B cell (primary cell): ENCODE measurements around the gene EDC3.

ENCODE experiments used
- EZH2 ChIP-seq: IDR thresholded peaks from 2 replicates; pipeline ENCODE4 v1.6.1; 2012; ENCODE audit warnings: borderline replicate concordance, low read depth, mild to moderate bottlenecking, moderate library complexity, low read length; ENCODE audit not compliant: insufficient read depth, poor library complexity, severe bottlenecking
- TF ChIP-seq, protein P1 (sequence below): fragments of 200-600 bp; IDR thresholded peaks from one replicate; pipeline ENCODE4 v1.8.0; 2022; ENCODE audit warnings: antibody characterized with exemption, mild to moderate bottlenecking

DNA sequence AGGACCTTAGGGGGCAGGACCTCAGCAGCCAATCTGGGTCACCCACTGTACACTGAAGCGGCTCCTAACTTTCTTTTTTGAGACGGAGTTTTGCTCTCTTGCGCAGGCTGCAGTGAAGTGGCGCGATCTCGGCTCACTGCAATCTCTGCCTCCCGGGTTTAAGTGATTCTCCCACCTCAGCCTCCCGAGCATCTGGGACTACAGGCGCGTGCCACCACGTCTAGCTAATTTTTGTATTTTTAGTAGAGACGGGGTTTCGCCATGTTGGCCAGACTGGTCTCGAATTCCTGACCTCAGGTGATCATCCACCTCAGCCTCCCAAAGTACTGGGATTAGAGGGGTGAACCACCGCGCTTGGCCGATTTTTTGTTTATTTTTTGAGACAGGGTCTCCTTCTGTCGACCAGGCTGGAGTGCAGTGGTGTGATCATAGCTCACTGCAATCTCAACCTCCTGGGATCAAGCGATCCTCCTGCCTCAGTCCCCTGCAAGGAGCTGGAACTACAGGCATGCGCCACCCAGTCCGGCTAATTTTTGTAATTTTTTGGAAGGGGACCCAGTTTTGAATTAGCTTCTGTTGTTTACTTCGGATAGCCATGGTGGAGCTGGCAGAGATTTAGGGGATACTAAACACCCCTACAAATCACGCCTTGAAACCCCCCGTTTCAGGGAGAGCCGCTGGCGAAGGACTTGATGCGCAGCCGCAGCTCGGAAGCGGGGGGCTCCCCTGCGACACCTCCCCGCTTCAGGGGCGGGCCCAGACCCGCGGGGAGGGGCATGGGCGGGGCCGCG lies 81.7 kb downstream of the EDC3 start:
- TF ChIP-seq, protein P1, sequence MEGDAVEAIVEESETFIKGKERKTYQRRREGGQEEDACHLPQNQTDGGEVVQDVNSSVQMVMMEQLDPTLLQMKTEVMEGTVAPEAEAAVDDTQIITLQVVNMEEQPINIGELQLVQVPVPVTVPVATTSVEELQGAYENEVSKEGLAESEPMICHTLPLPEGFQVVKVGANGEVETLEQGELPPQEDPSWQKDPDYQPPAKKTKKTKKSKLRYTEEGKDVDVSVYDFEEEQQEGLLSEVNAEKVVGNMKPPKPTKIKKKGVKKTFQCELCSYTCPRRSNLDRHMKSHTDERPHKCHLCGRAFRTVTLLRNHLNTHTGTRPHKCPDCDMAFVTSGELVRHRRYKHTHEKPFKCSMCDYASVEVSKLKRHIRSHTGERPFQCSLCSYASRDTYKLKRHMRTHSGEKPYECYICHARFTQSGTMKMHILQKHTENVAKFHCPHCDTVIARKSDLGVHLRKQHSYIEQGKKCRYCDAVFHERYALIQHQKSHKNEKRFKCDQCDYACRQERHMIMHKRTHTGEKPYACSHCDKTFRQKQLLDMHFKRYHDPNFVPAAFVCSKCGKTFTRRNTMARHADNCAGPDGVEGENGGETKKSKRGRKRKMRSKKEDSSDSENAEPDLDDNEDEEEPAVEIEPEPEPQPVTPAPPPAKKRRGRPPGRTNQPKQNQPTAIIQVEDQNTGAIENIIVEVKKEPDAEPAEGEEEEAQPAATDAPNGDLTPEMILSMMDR = no peak
- TF ChIP-seq EZH2 = no peak
